ENCODE data around the gene LPIN1.

GRCh38 chr2:11856095-11856494 lies 109.7 kb downstream of the LPIN1 start:
- no peak for TF ChIP-seq POLR2A (IDR thresholded peaks at IDR 0.05; ENCODE audit: low read depth)
- TF ChIP-seq CTCF (IDR thresholded peaks at IDR 0.05) = no peak
- TF ChIP-seq EP300 (IDR thresholded peaks at IDR 0.05) = no peak

Data from esophagus muscularis mucosa (tissue), 4 donors.